Thyroid gland (tissue), 4 donors: Measurements from ENCODE around the gene CDH23. TPM values are rescaled to one million over a fixed set of nuclear protein-coding genes. Genes with fewer than 3 reads are reported as not detected.

Experiments
- DNase-seq, 2 donors: peaks; one replicate each; pipeline ENCODE4 v3.0.0-alpha.2; 2019
- H3K27ac ChIP-seq, 3 donors: fragments of 200-600 bp; sonication (generic); 1 replicate in 2 of 3; 2 replicates in 1 of 3; pipeline ENCODE4 v1.5.1; 2016 to 2019; ENCODE audit warnings: mild to moderate bottlenecking in 1 of 3, moderate library complexity in 1 of 3
- H3K27me3 ChIP-seq: fragments of 200-600 bp; sonication (generic); one replicate; pipeline ENCODE4 v1.5.1; 2019
- H3K36me3 ChIP-seq, 2 donors: fragments of 200-600 bp; sonication (generic); one replicate each; pipeline ENCODE4 v1.5.1; 2016 to 2019
- H3K4me1 ChIP-seq, 2 donors: fragments of 200-600 bp; sonication (generic); one replicate each; pipeline ENCODE4 v1.5.1; 2017 to 2019
- H3K4me3 ChIP-seq, 3 donors: fragments of 200-600 bp; sonication (generic); replicated peaks in 1 of 3; 1 replicate in 2 of 3; 2 replicates in 1 of 3; pipeline ENCODE4 v1.5.1; 2016; ENCODE audit warnings: mild to moderate bottlenecking in 1 of 3
- H3K9me3 ChIP-seq: fragments of 200-600 bp; sonication (generic); one replicate; pipeline ENCODE4 v1.5.1; 2017
- CTCF ChIP-seq, 6 experiments: fragments of 200-600 bp in 3 of 6; fragments of 450-650 bp in 3 of 6; sonication (generic) in 3 of 6; IDR thresholded peaks; one replicate each; pipeline ENCODE4 v1.5.1; 2016 to 2019; ENCODE audit warnings: antibody characterized with exemption in 6 of 6, mild to moderate bottlenecking in 2 of 6, inconsistent platforms in 1 of 6, moderate library complexity in 1 of 6
- POLR2A ChIP-seq, 2 donors: fragments of 450-650 bp; IDR thresholded peaks; one replicate each; pipeline ENCODE4 v1.6.1; 2017; ENCODE audit warnings: antibody characterized with exemption in 2 of 2, mild to moderate bottlenecking in 2 of 2, moderate library complexity in 1 of 2
- WGBS, 2 donors: methylation state at CpG; one replicate each; pipeline ENCODE4 v1.1.5; 2017; 5-methylcytosine and 5-hydroxymethylcytosine counted together
- intact Hi-C: fragments of 100-400 bp; cut with DNase I; formaldehyde crosslinking; loops from one replicate; pipeline ENCODE4 v1.15.1; 2023
- total RNA-seq, 4 donors: library from RNA; depleted of rRNA; stranded (reverse); fragments of >200 nt; gene quantifications; one replicate each; pipeline ENCODE4 v1.2.3, GENCODE V29; 2016

The CDH23 gene
- total RNA-seq, 4 donors from 2014 or later: 3.0 to 4.2 (median 3.9) TPM

DNA sequence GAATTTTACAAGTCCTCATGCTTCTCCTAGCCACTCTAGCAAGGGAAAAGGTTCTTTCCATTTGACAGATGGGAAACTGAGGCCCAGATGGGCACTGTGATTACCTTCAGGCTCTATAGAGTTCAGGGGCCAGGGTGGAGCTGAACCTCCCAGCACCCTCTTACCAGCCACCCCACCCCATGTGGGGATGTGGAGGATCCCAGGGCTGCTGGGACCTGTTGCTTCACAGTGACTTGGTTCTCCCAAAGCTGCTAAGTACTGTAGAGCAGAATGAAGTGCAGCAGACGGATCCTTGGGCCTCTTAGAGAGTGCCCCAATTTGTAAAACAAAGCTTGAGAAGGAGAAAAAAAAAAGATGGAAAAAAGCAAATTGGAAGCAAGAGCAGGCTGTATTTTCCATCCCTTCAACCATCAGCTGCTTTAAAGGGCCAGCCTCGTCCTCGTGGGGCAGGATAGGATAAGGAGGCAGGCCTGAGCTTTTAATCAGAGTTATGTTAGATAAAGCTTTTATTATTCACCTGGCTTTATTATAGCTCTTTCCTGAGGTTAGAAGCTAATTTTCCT is 147.0 kb downstream of the CDH23 start:
- no peak for DNase-seq
- no peaks in the 10 kb centered on the region for H3K27me3 ChIP-seq
- intact Hi-C loops: no loop called here
- TF ChIP-seq CTCF (IDR thresholded peaks at IDR 0.05): no peak
- TF ChIP-seq POLR2A (IDR thresholded peaks at IDR 0.05): no peak
- 68 to 84% methylated on average over 3 of the region's 3 CpGs for WGBS, 2 donors
- H3K4me3 ChIP-seq: no peak overlapping the region
- no peak overlapping the region for H3K27ac ChIP-seq
- H3K4me1 ChIP-seq: no peaks in the 10 kb centered on the region
- no peaks in the 10 kb centered on the region for H3K9me3 ChIP-seq
- H3K36me3 ChIP-seq: no peaks in the 10 kb centered on the region

DNA sequence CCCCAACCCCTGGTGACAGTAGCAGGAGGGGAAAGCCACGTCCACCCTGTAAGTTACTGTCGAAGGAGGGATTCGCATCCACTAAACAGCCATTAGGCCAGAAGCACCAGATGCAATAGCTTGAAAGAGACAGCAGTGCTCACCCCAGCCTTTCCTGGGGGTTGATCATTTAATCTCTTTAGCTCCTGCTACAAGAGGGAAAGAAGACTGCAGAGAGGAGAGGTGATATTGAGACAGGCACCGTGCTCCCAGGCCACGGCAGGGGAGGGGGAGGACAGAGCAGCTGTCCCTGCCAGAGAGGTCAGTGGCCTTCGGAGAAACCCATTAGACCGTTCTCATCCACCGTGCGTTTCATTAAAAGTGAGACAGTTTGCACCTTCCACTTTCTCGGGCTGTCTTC is 148.3 kb downstream of the CDH23 start:
- no peak overlapping the region for H3K4me3 ChIP-seq
- DNase-seq: no peak
- TF ChIP-seq POLR2A (IDR thresholded peaks at IDR 0.05) (no peak), CTCF (IDR thresholded peaks at IDR 0.05) (no peak)
- no peaks in the 10 kb centered on the region for H3K27me3 ChIP-seq
- H3K27ac ChIP-seq: no peak overlapping the region
- no peaks in the 10 kb centered on the region for H3K36me3 ChIP-seq
- WGBS, 2 donors: 88 to 93% methylated on average over 10 of the region's 10 CpGs
- H3K4me1 ChIP-seq: no peaks in the 10 kb centered on the region
- no peaks in the 10 kb centered on the region for H3K9me3 ChIP-seq
- intact Hi-C loops: no loop called here

- no peak overlapping the region for H3K4me3 ChIP-seq
- whole genome bisulfite sequencing, 2 donors: 93 to 97% methylated on average over 7 of the region's 7 CpGs
- TF ChIP-seq CTCF (IDR thresholded peaks at IDR 0.05): no peak
- no peak for TF ChIP-seq POLR2A (IDR thresholded peaks at IDR 0.05)
- no peaks in the 10 kb centered on the region for H3K27me3 ChIP-seq
- no peaks in the 10 kb centered on the region for H3K36me3 ChIP-seq
- no peak overlapping the region for H3K27ac ChIP-seq
- no peaks in the 10 kb centered on the region for H3K9me3 ChIP-seq
- no peak for DNase-seq
- intact Hi-C loops: no loop called here
- H3K4me1 ChIP-seq: no peaks in the 10 kb centered on the region
These were observed 149.5 kb downstream of the CDH23 start for GRCh38 chr10:71546220-71546619.

- Histone ChIP-seq H3K27ac (no peak overlapping the region), H3K9me3 (no peaks in the 10 kb centered on the region), H3K4me1 (no peaks in the 10 kb centered on the region), H3K36me3 (no peaks in the 10 kb centered on the region), H3K27me3 (no peaks in the 10 kb centered on the region), H3K4me3 (no peak overlapping the region)
- no peak for TF ChIP-seq CTCF (IDR thresholded peaks at IDR 0.05)
- no peak for TF ChIP-seq POLR2A (IDR thresholded peaks at IDR 0.05)
- DNase-seq: no peak
- WGBS, 2 donors: 86 to 94% methylated on average over 12 of the region's 12 CpGs
- intact Hi-C loops: no loop called here
These were observed 150.6 kb downstream of the CDH23 start for GRCh38 chr10:71547312-71547711.

DNA sequence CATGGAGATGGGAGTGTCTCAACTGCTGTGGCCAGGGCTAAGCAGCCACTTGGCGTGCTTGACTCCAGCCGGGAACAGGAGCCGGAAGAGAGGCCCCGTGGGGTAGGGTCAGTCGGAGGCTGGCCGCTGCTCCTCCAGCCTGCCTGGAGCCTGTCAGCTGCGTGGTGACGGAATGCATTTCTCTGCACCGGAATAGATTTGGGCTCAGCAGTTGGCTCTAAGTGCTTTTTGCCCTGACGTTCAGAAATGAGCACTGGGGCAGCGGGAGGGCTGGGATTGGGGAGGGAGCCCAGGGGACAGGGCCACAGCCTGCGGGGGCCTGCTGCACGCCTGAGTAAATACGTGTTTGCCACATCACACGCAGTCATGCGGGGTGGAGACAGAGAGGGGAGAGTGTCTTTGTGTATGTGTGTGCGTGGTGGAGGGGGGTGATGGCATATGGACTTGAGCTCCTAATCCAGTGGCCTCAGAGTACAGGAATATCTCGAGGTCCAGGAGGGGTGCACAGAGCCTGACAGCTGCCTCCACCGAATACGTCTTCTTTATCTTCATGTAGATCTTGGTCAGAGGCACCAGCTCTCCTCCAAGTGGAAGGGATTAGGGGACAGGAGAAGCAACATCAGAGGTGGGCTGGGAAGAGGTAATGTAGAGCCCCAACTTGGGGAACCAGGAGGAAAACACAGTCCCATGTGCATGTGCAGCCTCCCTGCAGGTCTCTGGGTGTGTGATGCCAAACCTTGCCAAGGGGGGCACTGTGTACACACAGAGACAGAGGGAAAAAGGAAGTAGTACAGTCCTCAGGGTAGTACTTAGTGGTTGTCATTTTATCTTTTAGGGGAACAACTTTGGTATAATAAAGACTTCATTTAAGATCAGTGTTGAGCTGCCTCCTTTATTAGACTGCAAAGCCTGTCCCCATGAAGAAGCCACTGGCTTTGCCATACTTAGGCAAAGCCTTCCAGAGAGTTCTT is 151.4 kb downstream of the CDH23 start:
- H3K36me3 ChIP-seq: no peaks in the 10 kb centered on the region
- H3K4me3 ChIP-seq: no peak overlapping the region
- TF ChIP-seq CTCF (IDR thresholded peaks at IDR 0.05): no peak
- TF ChIP-seq POLR2A (IDR thresholded peaks at IDR 0.05): no peak
- 25 to 29% methylated on average over 20 of the region's 20 CpGs for WGBS, 2 donors
- DNase-seq: peak; percentile 55
- no peak overlapping the region for H3K27ac ChIP-seq
- H3K9me3 ChIP-seq: no peaks in the 10 kb centered on the region
- no peaks in the 10 kb centered on the region for H3K4me1 ChIP-seq
- intact Hi-C loops: no loop called here
- H3K27me3 ChIP-seq: no peaks in the 10 kb centered on the region
